Activated CD8-positive, alpha-beta T cell treated with anti-CD3 and anti-CD28 coated beads, Interleukin-2, amount 10 ng/mL, durations not matched to agents 7 days and 5 days (primary cell): ENCODE data around the gene LCE3B. TPM values are rescaled to one million over a fixed set of nuclear protein-coding genes. Genes with fewer than 3 reads are reported as not detected.
"Not testable (repeated sequence)": the region's sequence is repeated elsewhere in the genome, so short reads cannot be mapped to it uniquely, and the experiment has no call there.

ENCODE experiments used
- ATAC-seq: fragments of 150-1000 bp; cut with Tn5 transposase; one replicate; pipeline ENCODE4 v1.10.0; 2021; ENCODE audit warnings: moderate library complexity
- CTCF ChIA-PET: fragments of 350-600 bp; sonication (Branson Sonifier 250); formaldehyde crosslinking; loops from one replicate; lab custom pipeline; 2021; ENCODE audit warnings: antibody characterized with exemption; lab: Charles Lee
- POLR2A ChIA-PET: fragments of 350-600 bp; sonication (Branson Sonifier 250); formaldehyde crosslinking; loops from one replicate; lab custom pipeline; 2021; ENCODE audit warnings: antibody characterized with exemption; lab: Charles Lee
- DNase-seq: peaks from one replicate; pipeline ENCODE4 v3.0.0-alpha.2; 2020
- H3K27ac Mint-ChIP-seq: one replicate; pipeline ENCODE4 v1.8.0; 2021; ENCODE audit warnings: mild to moderate bottlenecking, mixed read lengths
- H3K27me3 Mint-ChIP-seq: one replicate; pipeline ENCODE4 v1.8.0; 2021; ENCODE audit warnings: low read depth, mixed read lengths
- H3K36me3 Mint-ChIP-seq: one replicate; pipeline ENCODE4 v1.8.0; 2021; ENCODE audit warnings: low read depth, mixed read lengths
- H3K4me1 Mint-ChIP-seq: one replicate; pipeline ENCODE4 v1.8.0; 2021; ENCODE audit warnings: low read depth, mixed read lengths
- H3K4me3 Mint-ChIP-seq: one replicate; pipeline ENCODE4 v1.8.0; 2021; ENCODE audit warnings: mild to moderate bottlenecking, mixed read lengths
- H3K9me3 Mint-ChIP-seq: one replicate; pipeline ENCODE4 v1.8.0; 2022; ENCODE audit warnings: mixed read lengths; ENCODE audit not compliant: insufficient read depth
- total RNA-seq, 2 experiments: library from RNA; stranded (reverse); gene quantifications; one replicate each; pipeline ENCODE4 v1.2.3, GENCODE V29; 2021

Gene LCE3B
- total RNA-seq: not detected

- Mint-ChIP-seq H3K36me3 (no peaks in the 10 kb centered on the region), H3K27me3 (no peaks in the 10 kb centered on the region), H3K9me3 (peaks cover 8% of the 10 kb centered on the region), H3K4me3 (no peak within 1 kb of the TSS), H3K27ac (no peak within 1 kb of the TSS), H3K4me1 (no peaks in the 10 kb centered on the region)
- DNase-seq: no peak
- ChIA-PET CTCF (no interaction called here), POLR2A (no interaction called here)
- ATAC-seq: no peak
Observed at GRCh38 chr1:152613511-152613910, at the start of gene LCE3B. TSS of gene LCE3B (plus strand) at chr1:152613811. CDS start at chr1:152613811, 0 bp downstream.

- ATAC-seq (no peak), DNase-seq (no peak)
- no peak overlapping the region for H3K27ac Mint-ChIP-seq
- H3K4me3 Mint-ChIP-seq: no peak overlapping the region
- peaks cover 6% of the 10 kb centered on the region for H3K27me3 Mint-ChIP-seq
- ChIA-PET POLR2A (no interaction called here), CTCF (no interaction called here)
- no peaks in the 10 kb centered on the region for H3K36me3 Mint-ChIP-seq
- no peaks in the 10 kb centered on the region for H3K4me1 Mint-ChIP-seq
- no peaks in the 10 kb centered on the region for H3K9me3 Mint-ChIP-seq
Observed at GRCh38 chr1:152565115-152565514, 48.5 kb upstream of the LCE3B start.

GRCh38 chr1:152565535-152566215, 47.9 kb upstream of the LCE3B start:
- ChIA-PET CTCF (no interaction called here), POLR2A (no interaction called here)
- Mint-ChIP-seq H3K27me3 (peaks cover 6% of the 10 kb centered on the region), H3K4me1 (no peaks in the 10 kb centered on the region), H3K9me3 (no peaks in the 10 kb centered on the region), H3K4me3 (no peak overlapping the region), H3K27ac (no peak overlapping the region), H3K36me3 (no peaks in the 10 kb centered on the region)
- DNase-seq: no peak
- no peak for ATAC-seq

- Mint-ChIP-seq H3K27me3 (peaks cover 9% of the 10 kb centered on the region), H3K36me3 (no peaks in the 10 kb centered on the region), H3K9me3 (no peaks in the 10 kb centered on the region), H3K4me1 (no peaks in the 10 kb centered on the region), H3K27ac (no peak within 1 kb of the TSS), H3K4me3 (no peak within 1 kb of the TSS)
- ChIA-PET POLR2A (no interaction called here), CTCF (no interaction called here)
- DNase-seq (no peak), ATAC-seq (no peak)
Observed at GRCh38 chr1:152566681-152567080, 46.9 kb upstream of the LCE3B start, which contains the start of gene LCE3E. TSS of gene LCE3E (minus strand) at chr1:152566780. CDS start at chr1:152566208, 572 bp downstream.

GRCh38 chr1:152577168-152577567, 36.4 kb upstream of the LCE3B start:
- ATAC-seq (no peak), DNase-seq (no peak)
- Mint-ChIP-seq H3K36me3 (no peaks in the 10 kb centered on the region), H3K27ac (no peak overlapping the region), H3K4me1 (no peaks in the 10 kb centered on the region), H3K4me3 (no peak overlapping the region), H3K27me3 (peaks cover 8% of the 10 kb centered on the region), H3K9me3 (no peaks in the 10 kb centered on the region)
- CTCF ChIA-PET: interaction anchor here (2.9 kb wide), 1 partner anchor 45 kb away, joined by 12 read pairs; the partner anchor contains the start of gene LCE3A
- POLR2A ChIA-PET: no interaction called here

GRCh38 chr1:152579526-152579925, 34.1 kb upstream of the LCE3B start:
- H3K9me3 Mint-ChIP-seq, H3K36me3 Mint-ChIP-seq, H3K4me3 Mint-ChIP-seq, ATAC-seq, H3K27ac Mint-ChIP-seq, DNase-seq, H3K4me1 Mint-ChIP-seq, H3K27me3 Mint-ChIP-seq: not testable (repeated sequence)
- POLR2A ChIA-PET: interaction anchor here (1.1 kb wide), 1 partner anchor 43 kb away, joined by 3 read pairs; no protein-coding TSS in a partner anchor
- CTCF ChIA-PET: interaction anchor here (2.9 kb wide), 1 partner anchor 42 kb away, joined by 12 read pairs; the partner anchor contains the start of gene LCE3A

- Mint-ChIP-seq H3K9me3 (no peaks in the 10 kb centered on the region), H3K36me3 (no peaks in the 10 kb centered on the region), H3K27me3 (peaks cover 3% of the 10 kb centered on the region), H3K4me1 (no peaks in the 10 kb centered on the region), H3K27ac (no peak within 1 kb of the TSS), H3K4me3 (no peak within 1 kb of the TSS)
- DNase-seq: no peak
- ChIA-PET POLR2A (no interaction called here), CTCF (interaction anchor here (1.2 kb wide), 1 partner anchor 42 kb away, joined by 6 read pairs; the partner anchor contains the start of gene LCE3A)
- ATAC-seq: no peak
Observed at GRCh38 chr1:152580433-152580832, 33.2 kb upstream of the LCE3B start, which contains the start of gene LCE3D. TSS of gene LCE3D (minus strand) at chr1:152580516. CDS start at chr1:152579936, 580 bp downstream.

- ATAC-seq (no peak), DNase-seq (no peak)
- no peak overlapping the region for H3K4me3 Mint-ChIP-seq
- no peaks in the 10 kb centered on the region for H3K27me3 Mint-ChIP-seq
- ChIA-PET POLR2A (no interaction called here), CTCF (no interaction called here)
- no peaks in the 10 kb centered on the region for H3K9me3 Mint-ChIP-seq
- H3K36me3 Mint-ChIP-seq: no peaks in the 10 kb centered on the region
- H3K4me1 Mint-ChIP-seq: no peaks in the 10 kb centered on the region
- no peak overlapping the region for H3K27ac Mint-ChIP-seq
Observed at GRCh38 chr1:152582647-152583046, 31.0 kb upstream of the LCE3B start.

GRCh38 chr1:152585586-152585985, 28.0 kb upstream of the LCE3B start:
- ATAC-seq (no peak), DNase-seq (no peak)
- ChIA-PET POLR2A (no interaction called here), CTCF (no interaction called here)
- no peak overlapping the region for H3K27ac Mint-ChIP-seq
- H3K4me1 Mint-ChIP-seq: no peaks in the 10 kb centered on the region
- no peaks in the 10 kb centered on the region for H3K9me3 Mint-ChIP-seq
- no peaks in the 10 kb centered on the region for H3K27me3 Mint-ChIP-seq
- H3K36me3 Mint-ChIP-seq: no peaks in the 10 kb centered on the region
- H3K4me3 Mint-ChIP-seq: no peak overlapping the region

- Mint-ChIP-seq H3K27ac (no peak overlapping the region), H3K27me3 (no peaks in the 10 kb centered on the region), H3K36me3 (no peaks in the 10 kb centered on the region), H3K4me3 (no peak overlapping the region), H3K9me3 (no peaks in the 10 kb centered on the region), H3K4me1 (no peaks in the 10 kb centered on the region)
- ATAC-seq (no peak), DNase-seq (no peak)
- ChIA-PET POLR2A (no interaction called here), CTCF (no interaction called here)
Observed at GRCh38 chr1:152596986-152597385, 16.6 kb upstream of the LCE3B start.

- Mint-ChIP-seq H3K27ac (no peak within 1 kb of the TSS), H3K4me1 (no peaks in the 10 kb centered on the region), H3K36me3 (no peaks in the 10 kb centered on the region), H3K27me3 (no peaks in the 10 kb centered on the region), H3K9me3 (no peaks in the 10 kb centered on the region), H3K4me3 (no peak within 1 kb of the TSS)
- ChIA-PET POLR2A (no interaction called here), CTCF (no interaction called here)
- no peak for ATAC-seq
- DNase-seq: no peak
Observed at GRCh38 chr1:152599934-152600333, 13.7 kb upstream of the LCE3B start, which contains the start of gene LCE3C. TSS of gene LCE3C (plus strand) at chr1:152600234. CDS start at chr1:152600732, 498 bp downstream.

GRCh38 chr1:152621993-152622392, 8.4 kb downstream of the LCE3B start:
- DNase-seq: no peak
- no peak overlapping the region for H3K4me3 Mint-ChIP-seq
- peaks cover 18% of the 10 kb centered on the region for H3K9me3 Mint-ChIP-seq
- ATAC-seq: no peak
- H3K27me3 Mint-ChIP-seq: peaks cover 2% of the 10 kb centered on the region
- no peaks in the 10 kb centered on the region for H3K36me3 Mint-ChIP-seq
- POLR2A ChIA-PET: interaction anchor here (1.0 kb wide), 1 partner anchor 43 kb away, joined by 3 read pairs; no protein-coding TSS in a partner anchor
- no peak overlapping the region for H3K27ac Mint-ChIP-seq
- peaks cover 15% of the 10 kb centered on the region for H3K4me1 Mint-ChIP-seq
- CTCF ChIA-PET: interaction anchor here (1.2 to 2.6 kb wide), 4 partner anchors 14 to 44 kb away, joined by 3 to 12 read pairs (median 6); partner anchors contain the start of gene LCE3D
